HUES48 (cell line): Measurements from ENCODE around the gene EPDR1.

ENCODE experiments used
- H3K27ac ChIP-seq: one replicate; pipeline ENCODE4 v1.7.0; 2013; ENCODE audit warnings: low read depth, low read length, inconsistent platforms
- H3K27me3 ChIP-seq: 2 replicates; pipeline ENCODE4 v1.6.1; 2013; ENCODE audit warnings: mild to moderate bottlenecking, low read length; ENCODE audit not compliant: control insufficient read depth, insufficient read depth
- H3K36me3 ChIP-seq: 2 replicates; pipeline ENCODE4 v1.6.1; 2013; ENCODE audit warnings: low read length; ENCODE audit not compliant: control insufficient read depth, insufficient read depth
- H3K4me1 ChIP-seq: 2 replicates; pipeline ENCODE4 v1.6.1; 2013; ENCODE audit warnings: mild to moderate bottlenecking, low read length; ENCODE audit not compliant: control insufficient read depth, insufficient read depth
- H3K4me3 ChIP-seq: 2 replicates; pipeline ENCODE4 v1.5.1; 2013; ENCODE audit warnings: mild to moderate bottlenecking, low read depth, low read length
- H3K9ac ChIP-seq: 2 replicates; pipeline ENCODE4 v1.6.1; 2013; ENCODE audit warnings: mild to moderate bottlenecking, low read depth, low read length, moderate library complexity
- H3K9me3 ChIP-seq: 2 replicates; pipeline ENCODE4 v1.6.1; 2013; ENCODE audit warnings: low read length; ENCODE audit not compliant: control insufficient read depth, insufficient read depth

EPDR1 gene

DNA sequence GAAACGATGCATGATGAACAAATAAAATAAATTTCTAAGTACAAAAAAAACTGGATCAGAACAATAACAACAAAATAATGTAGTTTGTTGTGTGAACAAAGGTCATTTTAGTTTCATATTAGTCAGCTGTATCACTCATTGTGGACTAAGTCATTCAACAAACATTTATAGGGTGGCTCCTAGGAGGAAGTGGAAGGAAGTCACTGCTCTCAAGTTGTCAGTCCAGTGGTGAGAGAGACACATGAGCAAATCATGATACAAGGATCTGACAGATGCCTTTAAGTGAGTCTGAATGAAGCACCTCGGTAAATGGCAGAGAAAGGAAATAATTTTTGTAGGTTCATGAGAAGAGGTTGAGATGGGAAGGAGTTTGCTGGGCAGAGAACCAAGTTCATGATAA is 56.8 kb downstream of the EPDR1 start:
- H3K9me3 ChIP-seq = no peaks in the 10 kb centered on the region
- H3K9ac ChIP-seq = no peak overlapping the region
- no peak overlapping the region for H3K27ac ChIP-seq
- H3K36me3 ChIP-seq = no peaks in the 10 kb centered on the region
- no peaks in the 10 kb centered on the region for H3K4me1 ChIP-seq
- no peak overlapping the region for H3K4me3 ChIP-seq
- no peaks in the 10 kb centered on the region for H3K27me3 ChIP-seq

GRCh38 chr7:37981664-37982063 is 61.2 kb downstream of the EPDR1 start:
- Histone ChIP-seq H3K4me3 (no peak overlapping the region), H3K9me3 (no peaks in the 10 kb centered on the region), H3K9ac (no peak overlapping the region), H3K4me1 (0 out of 2 replicates have a peak, but pooled peaks cover 5% of the 10 kb centered on the region), H3K27ac (no peak overlapping the region), H3K27me3 (no peaks in the 10 kb centered on the region), H3K36me3 (no peaks in the 10 kb centered on the region)

DNA sequence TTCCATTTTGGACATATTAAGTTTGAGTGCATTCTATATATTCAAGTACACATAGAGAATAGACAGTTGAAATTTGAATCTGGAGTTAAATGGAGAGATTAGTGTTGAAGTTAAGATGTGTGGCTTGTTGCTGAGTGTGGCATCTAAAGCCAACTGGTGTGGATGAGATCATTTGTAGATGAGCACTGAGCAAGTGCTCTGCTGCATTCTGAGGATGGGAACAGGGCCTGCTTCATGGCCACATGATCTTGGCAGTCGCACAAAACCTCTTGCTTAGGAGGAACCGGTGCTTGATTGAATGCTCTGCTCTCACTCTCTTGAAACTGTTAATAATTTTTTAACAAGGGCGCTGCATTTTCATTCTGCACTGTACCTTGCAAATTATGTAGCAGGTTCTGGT is 62.0 kb downstream of the EPDR1 start:
- peaks cover 12% of the 10 kb centered on the region; the same call in 1 of the 2 replicates for H3K4me1 ChIP-seq
- H3K27ac ChIP-seq = no peak overlapping the region
- H3K4me3 ChIP-seq = no peak overlapping the region
- no peaks in the 10 kb centered on the region for H3K9me3 ChIP-seq
- H3K36me3 ChIP-seq = no peaks in the 10 kb centered on the region
- no peak overlapping the region for H3K9ac ChIP-seq
- H3K27me3 ChIP-seq = no peaks in the 10 kb centered on the region

GRCh38 chr7:37984750-37985390 is 64.4 kb downstream of the EPDR1 start:
- H3K9me3 ChIP-seq = no peaks in the 10 kb centered on the region

GRCh38 chr7:37986908-37987330 is 66.5 kb downstream of the EPDR1 start:
- Histone ChIP-seq H3K36me3 (no peaks in the 10 kb centered on the region), H3K4me3 (no peak overlapping the region), H3K27ac (no peak overlapping the region), H3K4me1 (peaks cover 16% of the 10 kb centered on the region; the same call in 1 of the 2 replicates), H3K9me3 (no peaks in the 10 kb centered on the region), H3K9ac (no peak overlapping the region), H3K27me3 (no peaks in the 10 kb centered on the region)

More at GRCh38 chr7:37984750-37985390, 64.4 kb downstream of the EPDR1 start:
- H3K4me1 ChIP-seq = peaks cover 16% of the 10 kb centered on the region; the same call in 1 of the 2 replicates
- no peak overlapping the region for H3K9ac ChIP-seq
- H3K27me3 ChIP-seq = no peaks in the 10 kb centered on the region
- no peak overlapping the region for H3K4me3 ChIP-seq
- no peaks in the 10 kb centered on the region for H3K36me3 ChIP-seq
- no peak overlapping the region for H3K27ac ChIP-seq

- Histone ChIP-seq H3K4me1 (peaks cover 16% of the 10 kb centered on the region; the same call in 1 of the 2 replicates), H3K9ac (no peak overlapping the region), H3K27me3 (no peaks in the 10 kb centered on the region), H3K36me3 (no peaks in the 10 kb centered on the region), H3K27ac (no peak overlapping the region), H3K4me3 (no peak overlapping the region), H3K9me3 (no peaks in the 10 kb centered on the region)
Observed at GRCh38 chr7:37987732-37988131, 67.3 kb downstream of the EPDR1 start.

GRCh38 chr7:37988721-37989650 is 68.5 kb downstream of the EPDR1 start:
- Histone ChIP-seq H3K36me3 (no peaks in the 10 kb centered on the region), H3K9me3 (no peaks in the 10 kb centered on the region), H3K4me1 (peaks cover 16% of the 10 kb centered on the region; the same call in 1 of the 2 replicates), H3K27ac (no peak overlapping the region), H3K27me3 (no peaks in the 10 kb centered on the region), H3K9ac (no peak overlapping the region), H3K4me3 (no peak overlapping the region)

GRCh38 chr7:37990337-37990736 is 69.9 kb downstream of the EPDR1 start:
- Histone ChIP-seq H3K4me3 (no peak overlapping the region), H3K9ac (no peak overlapping the region), H3K36me3 (no peaks in the 10 kb centered on the region), H3K27ac (no peak overlapping the region), H3K27me3 (no peaks in the 10 kb centered on the region), H3K9me3 (0 out of 2 replicates have a peak, but pooled peaks cover 3% of the 10 kb centered on the region), H3K4me1 (peaks cover 16% of the 10 kb centered on the region; the same call in 1 of the 2 replicates)

- no peaks in the 10 kb centered on the region for H3K27me3 ChIP-seq
- no peaks in the 10 kb centered on the region for H3K4me1 ChIP-seq
- H3K9ac ChIP-seq = no peak overlapping the region
- no peak overlapping the region for H3K4me3 ChIP-seq
- H3K27ac ChIP-seq = no peak overlapping the region
- no peaks in the 10 kb centered on the region for H3K36me3 ChIP-seq
- H3K9me3 ChIP-seq = 0 out of 2 replicates have a peak, but pooled peaks cover 3% of the 10 kb centered on the region
Observed at GRCh38 chr7:37993060-37993501, 72.6 kb downstream of the EPDR1 start.

DNA sequence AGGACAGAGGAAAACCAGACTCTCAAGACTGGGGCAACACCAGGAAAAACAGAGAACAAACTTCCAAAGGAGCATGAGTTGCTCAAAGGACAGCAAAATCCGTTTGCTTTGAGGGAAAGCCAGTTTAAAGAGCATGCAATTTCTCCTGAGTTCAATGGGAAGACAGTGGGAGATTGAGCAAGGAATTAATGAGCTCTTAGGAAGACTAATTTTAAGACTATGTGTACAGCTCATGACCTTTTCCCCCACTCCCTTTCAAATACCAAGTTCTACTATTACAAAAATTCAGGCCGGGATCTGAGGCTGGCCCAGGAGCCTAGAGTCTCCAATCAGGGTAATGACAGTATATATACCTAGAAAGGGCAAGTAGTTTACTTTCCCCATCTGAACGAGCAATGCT is 79.2 kb downstream of the EPDR1 start:
- Histone ChIP-seq H3K9me3 (0 out of 2 replicates have a peak, but pooled peaks cover 1% of the 10 kb centered on the region), H3K4me1 (no peaks in the 10 kb centered on the region; the same call in 1 of the 2 replicates), H3K36me3 (no peaks in the 10 kb centered on the region), H3K27me3 (no peaks in the 10 kb centered on the region), H3K27ac (no peak overlapping the region), H3K9ac (no peak overlapping the region), H3K4me3 (no peak overlapping the region)

GRCh38 chr7:38000272-38000671 is 79.8 kb downstream of the EPDR1 start:
- Histone ChIP-seq H3K27me3 (no peaks in the 10 kb centered on the region), H3K4me3 (no peak overlapping the region), H3K27ac (no peak overlapping the region), H3K9me3 (no peaks in the 10 kb centered on the region), H3K9ac (no peak overlapping the region), H3K36me3 (no peaks in the 10 kb centered on the region), H3K4me1 (no peaks in the 10 kb centered on the region; the same call in 1 of the 2 replicates)
